HEK293 (cell line): ENCODE data around the gene LZTFL1.

Experiments used
- CTCF ChIA-PET: fragments of 350-600 bp; formaldehyde crosslinking; extraction: SDS; loops from one replicate; lab custom pipeline; 2021; ENCODE audit warnings: antibody characterized with exemption; lab: Yijun Ruan, JAX
- POLR2A ChIA-PET: fragments of 300-600 bp; formaldehyde crosslinking; extraction: SDS; loops from one replicate; lab custom pipeline; 2020; ENCODE audit warnings: antibody characterized with exemption, inconsistent platforms; lab: Yijun Ruan, JAX
- H3K27ac ChIP-seq: fragments of 200-500 bp; sonication (Bioruptor generic); 2 replicates; pipeline ENCODE4 v1.5.1; 2014; ENCODE audit warnings: low read depth, low read length, control low read depth, inconsistent platforms; ENCODE audit errors: extremely low read depth
- H3K36me3 ChIP-seq, 2 experiments: fragments of 200-500 bp in 1 of 2; sonication (Bioruptor generic) in 1 of 2; 1 replicate in 1 of 2; 2 replicates in 1 of 2; pipeline ENCODE4 v1.5.1; 2014 to 2017; ENCODE audit warnings: inconsistent platforms in 2 of 2, low read length in 2 of 2; ENCODE audit not compliant: control insufficient read depth in 2 of 2, insufficient read depth in 1 of 2
- H3K4me1 ChIP-seq: fragments of 200-500 bp; sonication (Bioruptor generic); 2 replicates; pipeline ENCODE4 v1.5.1; 2014; ENCODE audit warnings: mild to moderate bottlenecking, low read length, inconsistent platforms; ENCODE audit not compliant: control insufficient read depth, insufficient read depth
- H3K4me3 ChIP-seq: 2 replicates; pipeline ENCODE4 v1.5.1; 2011; ENCODE audit warnings: low read depth, mild to moderate bottlenecking, control low read depth, low read length, moderate library complexity
- H3K9me3 ChIP-seq: fragments of 200-500 bp; sonication (Bioruptor generic); 2 replicates; pipeline ENCODE4 v1.5.1; 2014; ENCODE audit warnings: low read depth, low read length, inconsistent platforms; ENCODE audit not compliant: control insufficient read depth, insufficient read depth
- BCL11B ChIP-seq: fragments of 450-650 bp; formaldehyde crosslinking; IDR thresholded peaks from 2 replicates; pipeline ENCODE4 v1.5.1; 2016; ENCODE audit warnings: low read depth, missing biosample characterization, missing genetic modification characterization
- HOXC10 ChIP-seq: sonication (generic); formaldehyde crosslinking; IDR thresholded peaks from 2 replicates; pipeline ENCODE4 v1.8.1; 2023; ENCODE audit warnings: mild to moderate bottlenecking, missing genetic modification reagents
- IKZF3 ChIP-seq: fragments of 450-650 bp; IDR thresholded peaks from 2 replicates; pipeline ENCODE4 v1.5.0; 2018; ENCODE audit warnings: missing biosample characterization, mild to moderate bottlenecking, missing genetic modification characterization, moderate library complexity
- SCRT1 ChIP-seq: fragments of 450-650 bp; formaldehyde crosslinking; IDR thresholded peaks from 2 replicates; pipeline ENCODE4 v1.5.1; 2016; ENCODE audit warnings: missing biosample characterization, missing genetic modification characterization, borderline replicate concordance
- ZBTB1 ChIP-seq: fragments of 450-650 bp; formaldehyde crosslinking; IDR thresholded peaks from 2 replicates; pipeline ENCODE4 v1.5.1; 2016; ENCODE audit warnings: missing biosample characterization, missing genetic modification characterization
- ZNF114 ChIP-seq: fragments of 450-650 bp; formaldehyde crosslinking; IDR thresholded peaks from 2 replicates; pipeline ENCODE4 v1.5.0; 2017; ENCODE audit warnings: missing biosample characterization, missing genetic modification characterization
- ZNF169 ChIP-seq: fragments of 450-650 bp; formaldehyde crosslinking; IDR thresholded peaks from 2 replicates; pipeline ENCODE4 v1.5.1; 2016; ENCODE audit warnings: missing biosample characterization, missing genetic modification characterization
- ZNF2 ChIP-seq: fragments of 450-650 bp; formaldehyde crosslinking; IDR thresholded peaks from 2 replicates; pipeline ENCODE4 v1.5.1; 2016; ENCODE audit warnings: missing biosample characterization, missing genetic modification characterization
- ZNF23 ChIP-seq: fragments of 450-650 bp; formaldehyde crosslinking; IDR thresholded peaks from 2 replicates; pipeline ENCODE4 v1.5.1; 2016; ENCODE audit warnings: missing biosample characterization, missing genetic modification characterization, borderline replicate concordance
- ZNF341 ChIP-seq: fragments of 450-650 bp; formaldehyde crosslinking; IDR thresholded peaks from 2 replicates; pipeline ENCODE4; 2016; ENCODE audit warnings: low read depth, missing biosample characterization, missing genetic modification characterization
- ZNF394 ChIP-seq: fragments of 450-650 bp; formaldehyde crosslinking; IDR thresholded peaks from 2 replicates; pipeline ENCODE4 v1.5.1; 2016; ENCODE audit warnings: missing biosample characterization, missing genetic modification characterization, mild to moderate bottlenecking, moderate library complexity, borderline replicate concordance
- ZNF404 ChIP-seq: fragments of 450-650 bp; formaldehyde crosslinking; IDR thresholded peaks from 2 replicates; pipeline ENCODE4 v1.5.1; 2017; ENCODE audit warnings: missing biosample characterization, missing genetic modification characterization
- ZNF510 ChIP-seq: fragments of 450-650 bp; formaldehyde crosslinking; IDR thresholded peaks from 2 replicates; pipeline ENCODE4 v1.5.1; 2018; ENCODE audit warnings: mild to moderate bottlenecking, missing genetic modification characterization, missing biosample characterization; ENCODE audit not compliant: insufficient replicate concordance
- ZNF521 ChIP-seq: fragments of 450-650 bp; formaldehyde crosslinking; IDR thresholded peaks from 2 replicates; pipeline ENCODE4 v1.5.1; 2017; ENCODE audit warnings: missing biosample characterization, mild to moderate bottlenecking, missing genetic modification characterization
- ZNF544 ChIP-seq: fragments of 450-650 bp; formaldehyde crosslinking; IDR thresholded peaks from 2 replicates; pipeline ENCODE4 v1.5.0; 2017; ENCODE audit warnings: missing biosample characterization, missing genetic modification characterization
- ZNF548 ChIP-seq: fragments of 450-650 bp; formaldehyde crosslinking; IDR thresholded peaks from 2 replicates; pipeline ENCODE4 v1.5.1; 2016; ENCODE audit warnings: missing biosample characterization, missing genetic modification characterization
- ZNF558 ChIP-seq: fragments of 450-650 bp; formaldehyde crosslinking; IDR thresholded peaks from 2 replicates; pipeline ENCODE4 v1.5.1; 2016; ENCODE audit warnings: missing biosample characterization, missing genetic modification characterization
- ZNF623 ChIP-seq: fragments of 450-650 bp; formaldehyde crosslinking; IDR thresholded peaks from 2 replicates; pipeline ENCODE4 v1.5.1; 2016; ENCODE audit warnings: missing biosample characterization, missing genetic modification characterization
- ZNF777 ChIP-seq: fragments of 450-650 bp; formaldehyde crosslinking; IDR thresholded peaks from 2 replicates; pipeline ENCODE4 v1.5.1; 2017; ENCODE audit warnings: missing biosample characterization, missing genetic modification characterization, borderline replicate concordance
- ZNF785 ChIP-seq: fragments of 450-650 bp; formaldehyde crosslinking; IDR thresholded peaks from 2 replicates; pipeline ENCODE4 v1.5.1; 2016; ENCODE audit warnings: missing biosample characterization, missing genetic modification characterization
- TF ChIP-seq, protein P1 (sequence below): fragments of 450-650 bp; formaldehyde crosslinking; IDR thresholded peaks from 2 replicates; pipeline ENCODE4 v1.5.1; 2016; ENCODE audit warnings: missing biosample characterization, missing genetic modification characterization
- TF ChIP-seq, protein P2 (sequence below): fragments of 450-650 bp; IDR thresholded peaks from 2 replicates; pipeline ENCODE4 v1.5.1; 2018; ENCODE audit warnings: missing biosample characterization, mild to moderate bottlenecking, missing genetic modification characterization
- TF ChIP-seq, protein P3 (sequence below): fragments of 450-650 bp; formaldehyde crosslinking; IDR thresholded peaks from 2 replicates; pipeline ENCODE4 v1.5.0; 2017; ENCODE audit warnings: missing biosample characterization, missing genetic modification characterization, borderline replicate concordance
- TF ChIP-seq, protein P4 (sequence below): fragments of 450-650 bp; formaldehyde crosslinking; IDR thresholded peaks from 2 replicates; pipeline ENCODE4 v1.5.1; 2016; ENCODE audit warnings: missing biosample characterization, missing genetic modification characterization
- TF ChIP-seq, protein P5 (sequence below): fragments of 450-650 bp; formaldehyde crosslinking; IDR thresholded peaks from 2 replicates; pipeline ENCODE4 v1.5.1; 2017; ENCODE audit warnings: missing biosample characterization, missing genetic modification characterization

The LZTFL1 gene

DNA sequence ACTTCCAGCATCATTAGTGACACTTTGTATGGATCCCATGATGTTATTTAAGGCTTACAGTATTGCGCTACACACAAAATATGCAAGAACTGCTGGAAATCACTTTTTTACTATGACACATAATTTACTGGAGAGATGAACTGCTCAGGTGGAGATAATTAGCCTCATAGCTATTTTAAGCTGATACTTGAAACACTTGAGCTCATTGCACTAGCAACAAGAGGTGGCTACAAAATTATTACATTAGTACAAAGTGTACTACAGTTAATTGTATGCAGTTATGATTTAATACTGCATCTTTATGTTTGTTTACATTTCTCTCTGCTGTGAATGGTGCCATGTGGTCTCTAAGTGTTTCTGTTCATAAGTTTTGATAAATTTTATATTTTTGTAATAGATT lies 6.5 kb upstream of the LZTFL1 start (continued):
- TF ChIP-seq ZNF169 (tag by site-specific recombination): no peak
- no peak for TF ChIP-seq ZBTB1 (tag by site-specific recombination)
- TF ChIP-seq SCRT1 (tag by site-specific recombination): no peak
- no peak for TF ChIP-seq ZNF777
- no peak for TF ChIP-seq ZNF394 (tag by site-specific recombination)

DNA sequence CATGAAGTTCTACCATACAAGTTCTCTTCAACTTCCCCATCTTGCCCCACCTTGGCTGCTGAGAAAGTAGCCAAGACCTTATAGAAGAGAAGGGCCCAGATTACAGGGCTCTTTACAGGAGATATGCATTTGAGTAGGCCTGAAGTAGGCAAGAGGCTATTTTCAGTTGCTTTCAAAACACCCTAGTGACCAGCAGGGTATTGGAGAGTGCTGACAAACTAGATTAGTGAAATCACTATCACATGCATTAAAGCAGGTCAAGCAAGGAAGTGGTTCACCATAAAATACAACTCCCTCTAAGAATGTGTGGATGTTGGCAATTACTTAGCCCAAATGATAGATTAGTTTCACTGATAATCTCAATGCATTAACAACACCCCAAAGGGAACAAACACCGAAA lies 2.7 kb upstream of the LZTFL1 start:
- POLR2A ChIA-PET: no interaction called here

DNA sequence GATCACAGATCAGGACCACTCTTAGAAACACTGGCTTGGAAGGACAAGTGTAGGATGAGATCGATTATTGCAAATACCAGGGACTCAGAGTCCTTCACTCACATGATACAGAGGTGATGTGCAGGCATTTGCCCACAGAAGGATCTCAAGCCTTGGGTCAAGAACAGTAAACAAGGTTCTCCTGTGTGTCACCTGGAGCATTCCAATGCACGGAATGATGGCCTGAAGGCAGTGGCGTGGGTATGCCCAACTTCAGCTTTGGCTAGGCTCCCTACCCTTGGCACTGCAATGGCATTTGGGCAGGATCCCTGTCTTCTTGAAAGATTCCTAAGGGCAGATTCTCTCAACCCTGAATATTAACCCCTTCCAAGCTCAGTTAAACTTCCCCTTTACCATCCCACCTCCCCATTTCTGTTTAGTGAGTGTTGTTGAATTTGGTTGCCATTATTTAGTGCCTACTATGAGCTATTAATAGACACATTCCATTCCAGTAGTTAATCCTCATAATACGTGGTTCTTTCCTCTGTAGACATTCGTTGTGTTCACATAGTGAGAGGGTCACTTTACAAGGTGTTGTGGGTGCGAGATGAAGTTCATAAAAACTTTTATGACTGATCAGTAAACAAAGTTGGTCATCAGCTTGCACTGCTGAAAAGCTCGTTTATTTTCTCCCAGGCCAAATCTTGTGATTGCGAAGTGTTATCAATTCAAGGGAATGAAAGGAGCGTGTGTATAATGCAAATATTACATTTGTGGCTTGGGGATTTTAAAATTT lies 1.1 kb upstream of the LZTFL1 start:
- POLR2A ChIA-PET: no interaction called here
- no peaks in the 10 kb centered on the region for H3K9me3 ChIP-seq
- no peaks in the 10 kb centered on the region for H3K36me3 ChIP-seq
- TF ChIP-seq BCL11B (tag by site-specific recombination): no peak
- TF ChIP-seq ZNF548: no peak
- TF ChIP-seq, protein P1, sequence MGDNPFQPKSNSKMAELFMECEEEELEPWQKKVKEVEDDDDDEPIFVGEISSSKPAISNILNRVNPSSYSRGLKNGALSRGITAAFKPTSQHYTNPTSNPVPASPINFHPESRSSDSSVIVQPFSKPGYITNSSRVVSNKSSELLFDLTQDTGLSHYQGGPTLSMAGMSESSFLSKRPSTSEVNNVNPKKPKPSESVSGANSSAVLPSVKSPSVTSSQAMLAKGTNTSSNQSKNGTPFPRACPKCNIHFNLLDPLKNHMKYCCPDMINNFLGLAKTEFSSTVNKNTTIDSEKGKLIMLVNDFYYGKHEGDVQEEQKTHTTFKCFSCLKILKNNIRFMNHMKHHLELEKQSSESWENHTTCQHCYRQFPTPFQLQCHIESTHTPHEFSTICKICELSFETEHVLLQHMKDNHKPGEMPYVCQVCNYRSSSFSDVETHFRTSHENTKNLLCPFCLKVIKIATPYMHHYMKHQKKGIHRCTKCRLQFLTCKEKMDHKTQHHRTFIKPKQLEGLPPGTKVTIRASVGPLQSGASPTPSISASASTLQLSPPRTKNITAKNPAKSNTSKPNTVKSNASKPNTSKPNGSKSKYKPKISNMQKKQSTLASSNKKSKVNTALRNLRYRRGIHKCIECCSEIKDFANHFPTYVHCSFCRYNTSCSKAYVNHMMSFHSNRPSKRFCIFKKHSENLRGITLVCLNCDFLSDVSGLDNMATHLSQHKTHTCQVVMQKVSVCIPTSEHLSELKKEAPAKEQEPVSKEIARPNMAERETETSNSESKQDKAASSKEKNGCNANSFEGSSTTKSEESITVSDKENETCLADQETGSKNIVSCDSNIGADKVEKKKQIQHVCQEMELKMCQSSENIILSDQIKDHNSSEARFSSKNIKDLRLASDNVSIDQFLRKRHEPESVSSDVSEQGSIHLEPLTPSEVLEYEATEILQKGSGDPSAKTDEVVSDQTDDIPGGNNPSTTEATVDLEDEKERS (tag by site-specific recombination): no peak
- no peak for TF ChIP-seq ZNF341
- TF ChIP-seq, protein P2, sequence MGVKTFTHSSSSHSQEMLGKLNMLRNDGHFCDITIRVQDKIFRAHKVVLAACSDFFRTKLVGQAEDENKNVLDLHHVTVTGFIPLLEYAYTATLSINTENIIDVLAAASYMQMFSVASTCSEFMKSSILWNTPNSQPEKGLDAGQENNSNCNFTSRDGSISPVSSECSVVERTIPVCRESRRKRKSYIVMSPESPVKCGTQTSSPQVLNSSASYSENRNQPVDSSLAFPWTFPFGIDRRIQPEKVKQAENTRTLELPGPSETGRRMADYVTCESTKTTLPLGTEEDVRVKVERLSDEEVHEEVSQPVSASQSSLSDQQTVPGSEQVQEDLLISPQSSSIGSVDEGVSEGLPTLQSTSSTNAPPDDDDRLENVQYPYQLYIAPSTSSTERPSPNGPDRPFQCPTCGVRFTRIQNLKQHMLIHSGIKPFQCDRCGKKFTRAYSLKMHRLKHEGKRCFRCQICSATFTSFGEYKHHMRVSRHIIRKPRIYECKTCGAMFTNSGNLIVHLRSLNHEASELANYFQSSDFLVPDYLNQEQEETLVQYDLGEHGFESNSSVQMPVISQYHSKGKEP: no peak
- TF ChIP-seq, protein P3, sequence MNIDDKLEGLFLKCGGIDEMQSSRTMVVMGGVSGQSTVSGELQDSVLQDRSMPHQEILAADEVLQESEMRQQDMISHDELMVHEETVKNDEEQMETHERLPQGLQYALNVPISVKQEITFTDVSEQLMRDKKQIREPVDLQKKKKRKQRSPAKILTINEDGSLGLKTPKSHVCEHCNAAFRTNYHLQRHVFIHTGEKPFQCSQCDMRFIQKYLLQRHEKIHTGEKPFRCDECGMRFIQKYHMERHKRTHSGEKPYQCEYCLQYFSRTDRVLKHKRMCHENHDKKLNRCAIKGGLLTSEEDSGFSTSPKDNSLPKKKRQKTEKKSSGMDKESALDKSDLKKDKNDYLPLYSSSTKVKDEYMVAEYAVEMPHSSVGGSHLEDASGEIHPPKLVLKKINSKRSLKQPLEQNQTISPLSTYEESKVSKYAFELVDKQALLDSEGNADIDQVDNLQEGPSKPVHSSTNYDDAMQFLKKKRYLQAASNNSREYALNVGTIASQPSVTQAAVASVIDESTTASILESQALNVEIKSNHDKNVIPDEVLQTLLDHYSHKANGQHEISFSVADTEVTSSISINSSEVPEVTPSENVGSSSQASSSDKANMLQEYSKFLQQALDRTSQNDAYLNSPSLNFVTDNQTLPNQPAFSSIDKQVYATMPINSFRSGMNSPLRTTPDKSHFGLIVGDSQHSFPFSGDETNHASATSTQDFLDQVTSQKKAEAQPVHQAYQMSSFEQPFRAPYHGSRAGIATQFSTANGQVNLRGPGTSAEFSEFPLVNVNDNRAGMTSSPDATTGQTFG (tag by site-specific recombination): no peak
- TF ChIP-seq, protein P4, sequence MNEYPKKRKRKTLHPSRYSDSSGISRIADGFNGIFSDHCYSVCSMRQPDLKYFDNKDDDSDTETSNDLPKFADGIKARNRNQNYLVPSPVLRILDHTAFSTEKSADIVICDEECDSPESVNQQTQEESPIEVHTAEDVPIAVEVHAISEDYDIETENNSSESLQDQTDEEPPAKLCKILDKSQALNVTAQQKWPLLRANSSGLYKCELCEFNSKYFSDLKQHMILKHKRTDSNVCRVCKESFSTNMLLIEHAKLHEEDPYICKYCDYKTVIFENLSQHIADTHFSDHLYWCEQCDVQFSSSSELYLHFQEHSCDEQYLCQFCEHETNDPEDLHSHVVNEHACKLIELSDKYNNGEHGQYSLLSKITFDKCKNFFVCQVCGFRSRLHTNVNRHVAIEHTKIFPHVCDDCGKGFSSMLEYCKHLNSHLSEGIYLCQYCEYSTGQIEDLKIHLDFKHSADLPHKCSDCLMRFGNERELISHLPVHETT (tag by site-specific recombination): no peak
- no peak for TF ChIP-seq ZNF510
- no peak for TF ChIP-seq ZNF521 (tag by site-specific recombination)
- TF ChIP-seq, protein P5, sequence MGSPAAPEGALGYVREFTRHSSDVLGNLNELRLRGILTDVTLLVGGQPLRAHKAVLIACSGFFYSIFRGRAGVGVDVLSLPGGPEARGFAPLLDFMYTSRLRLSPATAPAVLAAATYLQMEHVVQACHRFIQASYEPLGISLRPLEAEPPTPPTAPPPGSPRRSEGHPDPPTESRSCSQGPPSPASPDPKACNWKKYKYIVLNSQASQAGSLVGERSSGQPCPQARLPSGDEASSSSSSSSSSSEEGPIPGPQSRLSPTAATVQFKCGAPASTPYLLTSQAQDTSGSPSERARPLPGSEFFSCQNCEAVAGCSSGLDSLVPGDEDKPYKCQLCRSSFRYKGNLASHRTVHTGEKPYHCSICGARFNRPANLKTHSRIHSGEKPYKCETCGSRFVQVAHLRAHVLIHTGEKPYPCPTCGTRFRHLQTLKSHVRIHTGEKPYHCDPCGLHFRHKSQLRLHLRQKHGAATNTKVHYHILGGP (tag by site-specific recombination): no peak
- no peak for TF ChIP-seq ZNF23 (tag by site-specific recombination)

More for the DNA sequence above, 2.7 kb upstream of the LZTFL1 start:
- no peak overlapping the region for H3K4me3 ChIP-seq
- no peaks in the 10 kb centered on the region for H3K4me1 ChIP-seq
- H3K9me3 ChIP-seq: no peaks in the 10 kb centered on the region
- TF ChIP-seq ZNF114 (tag by site-specific recombination) (no peak), ZNF558 (tag by site-specific recombination) (no peak), ZNF623 (tag by site-specific recombination) (no peak), HOXC10 (CRISPR knock-in tag) (no peak), IKZF3 (no peak), ZNF544 (no peak), ZNF404 (no peak), ZNF785 (tag by site-specific recombination) (no peak), ZNF2 (tag by site-specific recombination) (no peak)
- TF ChIP-seq, protein P4 (tag by site-specific recombination): no peak
- TF ChIP-seq, all 188 proteins: peak for 0
- Histone ChIP-seq H3K36me3 (no peaks in the 10 kb centered on the region), H3K27ac (no peak overlapping the region)
- CTCF ChIA-PET: no interaction called here

More for the DNA sequence above, 1.1 kb upstream of the LZTFL1 start:
- Histone ChIP-seq H3K27ac (no peak overlapping the region), H3K4me1 (no peaks in the 10 kb centered on the region), H3K4me3 (no peak overlapping the region)
- CTCF ChIA-PET: interaction anchor here (0.7 to 1.2 kb wide), 3 partner anchors 40 to 236 kb away, joined by 3 to 6 read pairs (median 3); no protein-coding TSS in a partner anchor
